A673 (cell line): ENCODE data around the gene ATP9A. TPM values are rescaled to one million over a fixed set of nuclear protein-coding genes. Genes with fewer than 3 reads are reported as not detected.
A peak's percentile ranks its signal among the peaks of the same experiment; 100 is the strongest.
"Not testable (repeated sequence)": the region's sequence is repeated elsewhere in the genome, so short reads cannot be mapped to it uniquely, and the experiment has no call there.

Source experiments
- Bru-seq: library from RNA; stranded (reverse); fragments of 400-500 nt; gene quantifications from one replicate; lab custom pipeline; 2021; lab: Mats Ljungman, UMichigan
- BruChase-seq, 2 experiments: library from RNA; stranded (reverse); fragments of 400-500 nt; gene quantifications; one replicate each; lab custom pipeline; 2021; lab: Mats Ljungman, UMichigan
- BruUV-seq: library from RNA; stranded (reverse); fragments of 400-500 nt; replicated peaks from 2 replicates; lab custom pipeline; 2021; lab: Mats Ljungman, UMichigan
- CTCF ChIA-PET: fragments of 300-600 bp; sonication (Branson Sonifier 250); formaldehyde crosslinking; loops from one replicate; lab custom pipeline; 2022; ENCODE audit warnings: antibody characterized with exemption; lab: Charles Lee
- POLR2A ChIA-PET: fragments of 300-600 bp; sonication (Branson Sonifier 250); formaldehyde crosslinking; loops from one replicate; lab custom pipeline; 2022; ENCODE audit warnings: antibody characterized with exemption; ENCODE audit not compliant: low non-redundant PET; lab: Charles Lee
- DNase-seq: peaks from one replicate; pipeline ENCODE4 v3.0.0-alpha.2; 2015; ENCODE audit warnings: low spot score
- H3K27ac ChIP-seq: fragments of 200-600 bp; sonication (generic); 2 replicates; pipeline ENCODE4 v1.5.1; 2016; ENCODE audit warnings: mixed run types, low read depth, mild to moderate bottlenecking, mixed read lengths, antibody characterized with exemption, low read length; ENCODE audit not compliant: poor library complexity, severe bottlenecking
- H3K27me3 ChIP-seq: fragments of 200-600 bp; sonication (generic); replicated peaks from 2 replicates; pipeline ENCODE4 v1.6.1; 2017; ENCODE audit warnings: mixed run types, low read depth, mild to moderate bottlenecking, mixed read lengths, antibody characterized with exemption, low read length; ENCODE audit not compliant: insufficient read depth, poor library complexity
- H3K36me3 ChIP-seq: fragments of 200-600 bp; sonication (generic); 2 replicates; pipeline ENCODE4 v1.6.1; 2016; ENCODE audit warnings: mixed run types, mild to moderate bottlenecking, mixed read lengths, antibody characterized with exemption, low read length; ENCODE audit not compliant: insufficient read depth, poor library complexity, severe bottlenecking
- H3K4me1 ChIP-seq: fragments of 200-600 bp; sonication (generic); 2 replicates; pipeline ENCODE4 v1.6.1; 2017; ENCODE audit warnings: mixed run types, mild to moderate bottlenecking, mixed read lengths, antibody characterized with exemption, low read length; ENCODE audit not compliant: insufficient read depth, poor library complexity, severe bottlenecking
- H3K4me3 ChIP-seq: fragments of 200-600 bp; sonication (generic); 2 replicates; pipeline ENCODE4 v1.5.1; 2016; ENCODE audit warnings: low read depth, mixed run types, mild to moderate bottlenecking, mixed read lengths, low read length; ENCODE audit not compliant: poor library complexity, severe bottlenecking
- H3K9me3 ChIP-seq: fragments of 200-600 bp; sonication (generic); 2 replicates; pipeline ENCODE4 v1.6.1; 2016; ENCODE audit warnings: mixed run types, low read depth, mild to moderate bottlenecking, mixed read lengths, antibody characterized with exemption, low read length; ENCODE audit not compliant: poor library complexity, severe bottlenecking
- EZH2 ChIP-seq: fragments of 200-600 bp; sonication (generic); IDR thresholded peaks from 2 replicates; pipeline ENCODE4 v1.6.1; 2017; ENCODE audit warnings: borderline replicate concordance, low read depth, mild to moderate bottlenecking, mixed read lengths, antibody characterized with exemption, low read length; ENCODE audit not compliant: poor library complexity, severe bottlenecking
- intact Hi-C: fragments of 100-400 bp; cut with micrococcal nuclease; formaldehyde crosslinking; loops from one replicate; pipeline ENCODE4 v1.10.0; 2022; ENCODE audit not compliant: unreplicated experiment
- long read RNA-seq: library from polyadenylated mRNA; stranded (forward); transcript quantifications from one replicate; pipeline ENCODE4 v2.0.0, GENCODE V29; 2022
- total RNA-seq: library from RNA; stranded (reverse); gene quantifications from 2 replicates; pipeline ENCODE4 v1.2.3, GENCODE V29; 2021
- TF ChIP-seq, protein P1 (sequence below): fragments of 300-800, 200-600 bp; sonication (generic); conservative IDR thresholded peaks from 2 replicates; pipeline ENCODE4 v1.5.1; 2017; ENCODE audit warnings: low read depth, mild to moderate bottlenecking, antibody characterized with exemption, low read length, moderate library complexity, mixed read lengths

The ATP9A gene, protein sequence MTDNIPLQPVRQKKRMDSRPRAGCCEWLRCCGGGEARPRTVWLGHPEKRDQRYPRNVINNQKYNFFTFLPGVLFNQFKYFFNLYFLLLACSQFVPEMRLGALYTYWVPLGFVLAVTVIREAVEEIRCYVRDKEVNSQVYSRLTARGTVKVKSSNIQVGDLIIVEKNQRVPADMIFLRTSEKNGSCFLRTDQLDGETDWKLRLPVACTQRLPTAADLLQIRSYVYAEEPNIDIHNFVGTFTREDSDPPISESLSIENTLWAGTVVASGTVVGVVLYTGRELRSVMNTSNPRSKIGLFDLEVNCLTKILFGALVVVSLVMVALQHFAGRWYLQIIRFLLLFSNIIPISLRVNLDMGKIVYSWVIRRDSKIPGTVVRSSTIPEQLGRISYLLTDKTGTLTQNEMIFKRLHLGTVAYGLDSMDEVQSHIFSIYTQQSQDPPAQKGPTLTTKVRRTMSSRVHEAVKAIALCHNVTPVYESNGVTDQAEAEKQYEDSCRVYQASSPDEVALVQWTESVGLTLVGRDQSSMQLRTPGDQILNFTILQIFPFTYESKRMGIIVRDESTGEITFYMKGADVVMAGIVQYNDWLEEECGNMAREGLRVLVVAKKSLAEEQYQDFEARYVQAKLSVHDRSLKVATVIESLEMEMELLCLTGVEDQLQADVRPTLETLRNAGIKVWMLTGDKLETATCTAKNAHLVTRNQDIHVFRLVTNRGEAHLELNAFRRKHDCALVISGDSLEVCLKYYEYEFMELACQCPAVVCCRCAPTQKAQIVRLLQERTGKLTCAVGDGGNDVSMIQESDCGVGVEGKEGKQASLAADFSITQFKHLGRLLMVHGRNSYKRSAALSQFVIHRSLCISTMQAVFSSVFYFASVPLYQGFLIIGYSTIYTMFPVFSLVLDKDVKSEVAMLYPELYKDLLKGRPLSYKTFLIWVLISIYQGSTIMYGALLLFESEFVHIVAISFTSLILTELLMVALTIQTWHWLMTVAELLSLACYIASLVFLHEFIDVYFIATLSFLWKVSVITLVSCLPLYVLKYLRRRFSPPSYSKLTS
- total RNA-seq, result 31.2 and 34.8 TPM in 2 replicates
- percentile 66 among the genes with signal in this experiment for Bru-seq, nascent RNA
- BruChase-seq, experiment 1, labeled RNA remaining after a 2-hour chase, result percentile 65 among the genes with signal in this experiment
- percentile 71 among the genes with signal in this experiment for BruChase-seq, experiment 2, labeled RNA remaining after a 6-hour chase
- long read RNA-seq, full-length matches to known transcripts, result 18 of 42 reads
- long read RNA-seq, partial matches to known transcripts, result 19 of 42 reads
- long read RNA-seq, other reads (novel, unspliced or antisense), result 5 of 42 reads

GRCh38 chr20:51767867-51768758 lies at the start of gene ATP9A:
ATP9A (minus strand) TSS chr20:51768390; CDS start chr20:51768369, 21 bp downstream.
- Histone ChIP-seq H3K4me1 (peaks cover 9% of the 10 kb centered on the region), H3K36me3 (no peaks in the 10 kb centered on the region), H3K9me3 (no peaks in the 10 kb centered on the region), H3K4me3 (peak within 1 kb of the TSS; percentile 91), H3K27me3 (no peaks in the 10 kb centered on the region), H3K27ac (peak within 1 kb of the TSS; percentile 65)
- no peak for DNase-seq
- no peak for TF ChIP-seq EZH2
- TF ChIP-seq, protein P1, sequence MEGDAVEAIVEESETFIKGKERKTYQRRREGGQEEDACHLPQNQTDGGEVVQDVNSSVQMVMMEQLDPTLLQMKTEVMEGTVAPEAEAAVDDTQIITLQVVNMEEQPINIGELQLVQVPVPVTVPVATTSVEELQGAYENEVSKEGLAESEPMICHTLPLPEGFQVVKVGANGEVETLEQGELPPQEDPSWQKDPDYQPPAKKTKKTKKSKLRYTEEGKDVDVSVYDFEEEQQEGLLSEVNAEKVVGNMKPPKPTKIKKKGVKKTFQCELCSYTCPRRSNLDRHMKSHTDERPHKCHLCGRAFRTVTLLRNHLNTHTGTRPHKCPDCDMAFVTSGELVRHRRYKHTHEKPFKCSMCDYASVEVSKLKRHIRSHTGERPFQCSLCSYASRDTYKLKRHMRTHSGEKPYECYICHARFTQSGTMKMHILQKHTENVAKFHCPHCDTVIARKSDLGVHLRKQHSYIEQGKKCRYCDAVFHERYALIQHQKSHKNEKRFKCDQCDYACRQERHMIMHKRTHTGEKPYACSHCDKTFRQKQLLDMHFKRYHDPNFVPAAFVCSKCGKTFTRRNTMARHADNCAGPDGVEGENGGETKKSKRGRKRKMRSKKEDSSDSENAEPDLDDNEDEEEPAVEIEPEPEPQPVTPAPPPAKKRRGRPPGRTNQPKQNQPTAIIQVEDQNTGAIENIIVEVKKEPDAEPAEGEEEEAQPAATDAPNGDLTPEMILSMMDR, result 0 out of 2 replicates have a peak, but pooled peaks have one; percentile 18
- BruUV-seq, result no TSS peak
- ChIA-PET POLR2A (no interaction called here), CTCF (no interaction called here)
- intact Hi-C loops, result loop anchor here (10.0 kb wide), 1 partner anchor 133 kb away; no protein-coding TSS in a partner anchor

DNA sequence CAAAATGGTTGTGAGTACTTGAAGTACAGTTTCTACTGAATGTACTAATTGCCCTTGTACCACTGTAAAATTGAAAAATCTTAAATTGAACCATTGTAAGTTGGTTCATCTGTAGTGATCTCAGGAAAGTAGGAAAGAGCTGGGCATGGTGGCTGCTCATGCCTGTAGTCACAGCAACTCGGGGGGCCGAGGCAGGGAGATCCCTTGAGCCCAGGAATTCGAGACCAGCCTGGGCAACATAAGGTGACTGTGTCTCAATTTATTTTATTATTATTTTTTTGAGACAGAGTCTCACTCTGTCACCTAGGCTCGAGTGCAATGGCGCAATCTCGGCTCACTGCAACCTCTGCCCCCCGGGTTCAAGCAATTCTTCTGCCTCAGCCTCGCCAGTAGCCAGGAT lies 48.7 kb upstream of the ATP9A start:
- H3K27me3 ChIP-seq, intact Hi-C loops, H3K27ac ChIP-seq, H3K36me3 ChIP-seq, H3K4me3 ChIP-seq, DNase-seq, BruUV-seq, H3K9me3 ChIP-seq, H3K4me1 ChIP-seq, CTCF ChIA-PET, POLR2A ChIA-PET: not testable (repeated sequence)

DNA sequence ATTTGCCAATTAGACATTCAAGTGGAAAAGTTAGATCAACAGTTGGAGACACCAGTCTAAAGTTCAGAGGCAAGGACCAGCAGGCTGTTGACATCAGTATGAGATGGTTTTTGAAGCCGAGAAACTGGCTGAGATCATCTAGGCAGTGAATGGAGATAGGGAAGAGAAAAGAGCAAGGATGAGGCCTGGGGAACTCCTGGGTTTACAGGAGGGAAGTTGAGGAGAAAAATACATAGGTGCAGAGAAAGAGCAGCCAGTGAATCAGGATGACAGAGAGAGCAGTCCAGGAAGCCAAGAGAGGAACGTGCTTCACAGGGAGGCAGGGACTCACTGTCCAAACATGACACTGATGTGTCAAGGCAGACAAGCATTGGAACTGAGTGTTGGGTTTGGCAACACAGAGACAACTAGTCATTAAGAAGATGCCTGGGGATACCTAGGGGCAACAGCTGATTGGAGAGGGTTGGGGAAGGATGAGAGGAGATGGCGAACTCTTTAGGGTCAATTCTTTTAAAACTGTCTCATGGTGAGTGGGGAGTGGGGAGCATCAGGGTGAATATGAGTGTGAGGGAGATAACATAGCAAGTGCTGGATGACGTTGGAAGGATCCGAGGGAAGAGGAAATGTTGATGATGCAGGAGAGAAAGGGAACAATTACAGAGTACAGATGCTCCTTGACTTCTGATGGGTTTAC lies 47.3 kb upstream of the ATP9A start:
- Histone ChIP-seq H3K27ac (no peak overlapping the region), H3K4me3 (no peak overlapping the region), H3K9me3 (no peaks in the 10 kb centered on the region), H3K36me3 (no peaks in the 10 kb centered on the region), H3K27me3 (no peaks in the 10 kb centered on the region), H3K4me1 (no peaks in the 10 kb centered on the region)
- POLR2A ChIA-PET, result no interaction called here
- TF ChIP-seq EZH2, result no peak
- TF ChIP-seq, protein P1, result no peak
- intact Hi-C loops, result no loop called here
- no TSS peak for BruUV-seq
- CTCF ChIA-PET, result no interaction called here
- no peak for DNase-seq
